GM04503 (cell line): ENCODE results near the gene CHKB.

ENCODE experiments used
- DNase-seq: peaks from one replicate; pipeline ENCODE4 v3.0.0-alpha.2; 2012; ENCODE audit warnings: low read depth

CHKB gene

DNA sequence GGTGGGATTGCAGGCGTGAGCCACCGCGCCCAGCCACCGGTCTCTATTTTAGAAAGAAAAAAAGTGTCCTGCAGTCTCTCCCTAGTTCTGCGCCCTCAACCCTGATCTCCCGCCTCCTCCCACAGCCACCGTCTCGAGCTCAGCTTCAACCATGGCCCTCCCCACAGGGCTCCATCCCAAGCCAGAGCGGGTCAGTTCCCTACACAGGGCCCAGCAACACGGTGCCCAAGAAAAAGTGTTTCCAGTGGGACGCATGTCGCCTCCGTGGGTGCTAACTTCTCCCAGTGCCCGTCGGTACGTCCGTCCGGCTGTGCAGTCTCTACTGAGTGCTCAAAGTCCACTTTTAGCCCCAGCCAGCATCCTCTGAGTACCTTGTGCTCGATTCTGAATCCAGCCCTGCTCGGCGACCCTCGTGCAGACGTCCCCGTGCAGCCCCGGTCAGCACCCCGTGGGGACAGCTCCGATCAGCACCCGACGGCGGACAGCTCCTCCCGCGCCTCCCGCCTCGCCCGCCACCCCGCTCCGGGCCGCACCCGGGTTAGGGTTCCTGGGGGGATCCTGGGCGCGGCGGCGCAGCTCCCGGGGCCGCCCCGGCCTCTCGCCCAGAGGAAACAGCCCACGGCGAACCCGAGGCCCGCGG is 17.3 kb upstream of the CHKB start:
- no peak for DNase-seq

DNA sequence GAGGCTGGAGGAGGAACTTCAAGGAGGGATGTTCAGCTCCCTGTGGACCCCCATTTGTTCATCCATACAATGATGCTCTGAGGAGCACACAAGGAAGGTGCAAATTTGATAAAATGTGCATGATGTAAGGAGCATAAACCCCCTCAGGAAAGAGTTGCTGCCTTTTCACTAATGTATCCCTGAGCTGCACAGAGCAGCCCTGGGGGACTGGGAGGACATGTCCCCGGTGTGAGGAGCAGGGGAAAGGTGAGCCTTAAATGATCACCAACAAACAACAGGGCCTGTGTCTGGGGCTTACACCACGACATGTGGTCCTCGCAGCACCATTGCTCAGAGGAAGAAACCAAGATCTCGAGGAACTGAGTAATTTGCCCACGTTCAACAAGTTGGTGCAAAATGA is 14.4 kb upstream of the CHKB start:
- no peak for DNase-seq

GRCh38 chr22:50595189-50595588 is 12.5 kb upstream of the CHKB start:
- no peak for DNase-seq

- DNase-seq: no peak
Observed at GRCh38 chr22:50587407-50587806, 4.8 kb upstream of the CHKB start.

GRCh38 chr22:50586416-50586815 is 3.8 kb upstream of the CHKB start:
- DNase-seq: no peak

DNA sequence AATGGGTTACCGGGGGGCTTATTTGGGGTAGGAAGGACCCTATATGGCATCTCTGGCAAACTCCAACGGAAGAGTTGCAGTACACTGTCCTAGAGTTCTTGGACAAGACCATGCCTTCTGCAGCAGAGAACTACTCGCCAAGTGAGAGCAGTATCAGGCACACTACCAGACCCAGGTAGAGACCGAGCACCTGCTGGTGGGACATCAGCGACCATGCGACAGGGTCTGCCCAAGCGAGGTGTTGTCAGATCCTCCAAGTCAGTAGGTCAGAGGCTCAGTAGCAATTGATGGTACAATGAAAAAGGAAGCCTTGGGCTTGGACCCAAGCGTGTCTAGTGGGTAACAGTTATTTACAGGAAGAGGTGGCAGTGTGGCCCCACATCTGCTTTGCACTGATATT is 3.1 kb upstream of the CHKB start:
- DNase-seq: no peak

DNA sequence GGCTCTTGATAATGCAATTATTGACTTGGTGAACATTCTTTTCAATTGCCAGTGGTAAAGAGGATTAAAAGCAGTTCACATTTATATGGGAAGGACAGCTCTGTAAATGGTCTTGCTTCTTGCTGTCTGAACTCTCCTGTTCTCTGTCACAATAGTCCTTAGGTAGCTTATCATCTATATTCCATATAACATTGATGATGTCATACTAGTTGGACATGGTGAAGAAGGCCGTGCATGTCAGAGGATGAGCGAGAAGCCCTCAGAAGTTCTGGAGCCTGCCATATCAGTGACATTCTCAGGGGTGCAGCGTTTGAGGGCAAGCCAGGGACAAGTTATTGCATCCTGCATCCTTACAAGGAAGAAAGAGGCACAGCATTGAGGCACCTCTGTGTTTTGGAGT is 2.6 kb upstream of the CHKB start:
- DNase-seq: no peak

- no peak for DNase-seq
Observed at GRCh38 chr22:50584106-50585096, 1.8 kb upstream of the CHKB start.

GRCh38 chr22:50583294-50583861 is 729 bp upstream of the CHKB start:
- no peak for DNase-seq

- no peak for DNase-seq
Observed at GRCh38 chr22:50581950-50582492, 628 bp downstream of the CHKB start.

GRCh38 chr22:50581031-50581949 is 1.4 kb downstream of the CHKB start:
- no peak for DNase-seq

- DNase-seq: no peak
Observed at GRCh38 chr22:50579752-50580151, 2.9 kb downstream of the CHKB start.

GRCh38 chr22:50578776-50579310 is 3.8 kb downstream of the CHKB start:
- DNase-seq: no peak

GRCh38 chr22:50577987-50578775 is 4.5 kb downstream of the CHKB start, which contains the start of gene CPT1B:
CPT1B (minus strand) TSS chr22:50578427; CDS start chr22:50577915, 512 bp downstream.
- no peak for DNase-seq

- no peak for DNase-seq
Observed at GRCh38 chr22:50577697-50577986, 5.0 kb downstream of the CHKB start.

DNA sequence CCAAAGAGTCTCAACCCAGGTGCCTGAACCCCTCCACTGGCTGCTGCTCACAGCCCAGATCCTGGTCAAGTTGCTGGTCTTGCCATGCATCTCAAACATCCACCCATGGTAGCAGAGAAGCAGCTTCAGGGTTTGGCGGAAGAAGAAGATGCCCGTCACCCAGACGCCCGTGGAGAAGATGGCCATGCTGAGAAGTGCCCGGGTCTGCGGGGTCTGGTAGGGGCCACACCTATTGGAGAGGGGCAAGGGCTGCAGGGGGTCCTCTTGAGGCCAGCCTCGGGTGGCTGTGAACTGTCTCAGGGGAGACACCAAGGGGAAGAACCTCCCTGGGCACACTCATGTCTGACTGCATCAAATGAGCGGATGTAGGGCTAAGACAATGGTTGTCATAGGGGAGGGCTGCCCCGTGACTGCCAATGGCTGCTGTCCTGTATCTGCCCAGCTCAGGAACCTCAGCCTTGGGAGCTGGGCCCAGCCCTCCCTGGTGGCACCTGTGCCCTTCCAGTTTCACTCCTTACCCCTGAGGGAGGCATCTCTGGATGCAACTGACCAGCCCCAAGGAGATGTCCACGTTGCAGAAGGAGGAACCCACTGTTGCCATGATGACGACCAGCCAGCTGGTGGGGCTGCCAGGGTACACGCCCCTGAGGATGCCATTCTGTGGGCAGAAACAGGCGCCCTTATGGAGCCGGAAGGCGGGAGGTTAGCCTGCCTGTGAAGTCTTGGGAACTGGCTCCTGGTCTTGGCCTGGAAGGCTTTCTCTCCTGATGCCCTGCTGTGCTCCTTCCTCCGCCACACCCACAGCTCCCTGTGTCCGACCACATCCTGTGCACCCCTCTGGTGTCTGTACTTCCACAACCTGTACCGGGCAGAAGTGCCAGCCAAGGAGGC is 5.6 kb downstream of the CHKB start:
- DNase-seq: no peak

DNA sequence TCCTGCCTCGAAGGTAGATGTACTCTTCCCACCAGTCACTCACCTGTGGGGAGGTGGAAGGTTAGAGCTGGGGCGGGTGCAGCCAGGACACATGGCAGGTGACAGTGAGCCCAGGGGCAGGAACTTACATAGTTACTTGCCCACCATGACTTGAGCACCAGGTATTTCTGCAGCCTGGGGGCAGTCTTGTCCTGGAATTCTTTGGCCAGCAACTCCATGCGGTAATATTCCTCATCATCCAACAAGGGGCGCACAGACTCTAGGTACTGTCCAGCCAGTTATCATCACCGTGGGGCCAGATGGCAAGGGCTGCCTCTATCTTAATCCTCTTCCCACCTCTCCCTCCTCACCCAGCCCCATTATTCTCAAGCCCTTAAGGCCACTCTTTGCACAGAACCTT is 6.6 kb downstream of the CHKB start:
- DNase-seq: no peak

DNA sequence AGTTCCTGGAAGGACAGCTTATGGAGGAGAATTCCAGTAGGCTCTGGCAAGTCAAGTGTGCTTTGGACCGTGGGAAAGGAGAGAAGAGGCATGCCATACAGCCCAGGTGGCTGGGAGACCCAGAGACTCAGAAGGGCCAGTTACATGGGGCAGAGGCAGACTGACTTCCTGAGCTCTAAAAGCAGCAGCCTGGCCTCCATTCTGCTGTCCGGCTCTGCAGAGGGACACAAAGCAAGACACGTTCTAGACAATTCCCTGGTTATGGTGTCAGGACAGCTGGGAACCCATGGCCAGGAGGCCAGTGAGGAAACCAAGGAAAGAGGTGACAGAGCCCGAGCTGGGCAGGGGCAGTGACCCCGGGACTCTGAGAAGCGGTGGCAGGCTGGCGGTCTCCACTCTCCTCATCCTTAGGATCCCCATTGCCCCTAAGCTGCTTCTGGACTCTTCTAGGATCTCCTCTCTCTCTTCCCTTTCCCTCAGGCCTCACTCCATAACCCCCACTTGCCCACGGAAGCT is 7.2 kb downstream of the CHKB start:
- no peak for DNase-seq

DNA sequence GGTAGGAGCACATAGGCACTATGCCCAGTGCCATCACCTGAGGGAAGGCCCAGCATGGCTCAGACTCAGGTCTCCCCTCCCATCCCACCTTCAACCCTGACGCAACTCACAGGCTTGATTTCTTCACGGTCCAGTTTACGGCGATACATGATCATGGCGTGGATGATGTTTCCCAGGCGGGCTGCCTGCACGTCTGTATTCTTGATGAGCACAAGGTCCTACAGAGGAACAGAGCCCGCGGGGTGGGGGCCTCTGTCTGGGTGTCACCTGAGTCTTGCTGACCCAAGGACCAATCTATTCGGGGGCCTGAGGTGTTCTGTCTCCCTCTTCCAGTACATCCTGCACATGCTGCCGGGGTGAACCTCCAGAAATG is 8.3 kb downstream of the CHKB start:
- no peak for DNase-seq
